Measurements from ENCODE around the gene MAGI2.

DNA sequence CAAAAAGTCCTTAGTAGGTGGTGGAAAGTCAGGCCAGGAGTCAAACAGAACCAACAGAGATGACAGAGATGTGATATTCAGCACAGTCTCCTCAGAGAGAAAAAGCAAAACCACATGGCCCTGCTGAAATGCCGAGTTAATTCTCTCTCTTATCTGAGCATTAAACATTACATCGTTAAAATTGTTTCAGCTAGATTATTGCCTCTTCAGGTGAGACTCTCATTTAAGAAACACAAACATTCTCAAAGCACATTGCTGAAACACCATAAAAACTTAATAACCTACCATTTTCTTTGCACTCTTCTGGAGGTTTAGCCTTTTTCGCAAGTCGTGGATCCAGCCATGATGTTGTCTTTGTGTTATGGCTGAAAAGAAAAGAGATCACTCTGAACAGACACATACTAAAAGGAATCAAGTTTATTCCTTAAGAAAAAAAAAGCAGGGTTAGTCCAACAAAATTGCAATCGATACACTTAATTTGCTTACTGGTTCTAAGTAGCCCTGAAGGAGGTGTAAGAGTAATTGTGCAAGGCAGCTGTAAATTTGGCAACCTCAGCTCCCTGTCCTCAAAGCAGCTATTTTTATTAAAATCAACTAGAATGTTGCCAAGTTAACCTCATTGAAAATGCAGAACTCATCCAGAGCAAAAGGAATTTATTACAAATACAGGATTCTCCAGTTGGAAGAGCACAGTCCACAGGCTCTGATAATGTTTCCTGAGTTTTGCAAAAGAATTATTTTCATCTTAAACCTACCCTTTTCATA is 963.8 kb downstream of the MAGI2 start:
- TF ChIP-seq, protein P1, sequence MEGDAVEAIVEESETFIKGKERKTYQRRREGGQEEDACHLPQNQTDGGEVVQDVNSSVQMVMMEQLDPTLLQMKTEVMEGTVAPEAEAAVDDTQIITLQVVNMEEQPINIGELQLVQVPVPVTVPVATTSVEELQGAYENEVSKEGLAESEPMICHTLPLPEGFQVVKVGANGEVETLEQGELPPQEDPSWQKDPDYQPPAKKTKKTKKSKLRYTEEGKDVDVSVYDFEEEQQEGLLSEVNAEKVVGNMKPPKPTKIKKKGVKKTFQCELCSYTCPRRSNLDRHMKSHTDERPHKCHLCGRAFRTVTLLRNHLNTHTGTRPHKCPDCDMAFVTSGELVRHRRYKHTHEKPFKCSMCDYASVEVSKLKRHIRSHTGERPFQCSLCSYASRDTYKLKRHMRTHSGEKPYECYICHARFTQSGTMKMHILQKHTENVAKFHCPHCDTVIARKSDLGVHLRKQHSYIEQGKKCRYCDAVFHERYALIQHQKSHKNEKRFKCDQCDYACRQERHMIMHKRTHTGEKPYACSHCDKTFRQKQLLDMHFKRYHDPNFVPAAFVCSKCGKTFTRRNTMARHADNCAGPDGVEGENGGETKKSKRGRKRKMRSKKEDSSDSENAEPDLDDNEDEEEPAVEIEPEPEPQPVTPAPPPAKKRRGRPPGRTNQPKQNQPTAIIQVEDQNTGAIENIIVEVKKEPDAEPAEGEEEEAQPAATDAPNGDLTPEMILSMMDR (IDR thresholded peaks at IDR 0.05): no peak
- no peak for TF ChIP-seq POLR2AphosphoS5 (IDR thresholded peaks at IDR 0.05)

All from suprapubic skin (tissue), 3 donors.